ENCODE measurements around the gene PPIC.

Gene PPIC

DNA sequence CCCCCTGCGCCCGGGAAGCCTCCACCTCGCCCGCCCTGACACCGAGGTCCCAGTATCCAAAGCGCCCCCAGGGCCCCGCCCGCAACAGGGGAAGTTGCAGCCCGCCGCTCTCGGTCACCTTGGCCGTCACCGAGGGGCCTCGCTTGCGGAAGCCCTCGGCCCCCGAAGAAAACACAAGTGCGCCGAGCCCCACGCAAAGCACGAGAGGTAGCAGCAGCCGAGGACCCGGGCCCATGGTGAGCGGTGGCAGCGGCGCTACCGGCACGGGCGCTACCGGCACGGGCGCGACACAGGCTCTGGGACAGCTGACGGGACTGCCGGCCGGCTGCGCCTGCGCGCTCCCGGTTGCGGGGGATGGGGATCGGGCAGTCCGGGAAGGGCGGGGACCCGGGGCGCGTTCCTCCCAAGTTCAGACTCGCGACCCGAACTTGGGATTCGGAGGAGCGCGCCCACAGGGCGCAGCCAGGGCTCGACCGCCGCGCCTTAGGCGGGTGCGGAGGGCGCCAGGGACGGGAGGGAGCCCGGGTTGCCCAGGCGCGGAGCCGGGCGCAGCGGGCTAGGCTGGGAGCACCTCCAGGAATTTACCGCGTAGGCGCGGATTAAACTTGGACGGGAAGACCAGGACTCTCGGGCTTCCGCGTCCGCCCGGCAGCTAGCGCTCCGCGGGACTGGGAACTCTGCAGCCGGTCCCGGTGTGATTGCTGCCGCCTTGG, at the start of gene PPIC:
TSS of gene PPIC (minus strand) at position 335 of the 713 bp plus-strand sequence. CDS start at position 235, 100 bp downstream.
- peak; percentile 3 for DNase-seq

DNA sequence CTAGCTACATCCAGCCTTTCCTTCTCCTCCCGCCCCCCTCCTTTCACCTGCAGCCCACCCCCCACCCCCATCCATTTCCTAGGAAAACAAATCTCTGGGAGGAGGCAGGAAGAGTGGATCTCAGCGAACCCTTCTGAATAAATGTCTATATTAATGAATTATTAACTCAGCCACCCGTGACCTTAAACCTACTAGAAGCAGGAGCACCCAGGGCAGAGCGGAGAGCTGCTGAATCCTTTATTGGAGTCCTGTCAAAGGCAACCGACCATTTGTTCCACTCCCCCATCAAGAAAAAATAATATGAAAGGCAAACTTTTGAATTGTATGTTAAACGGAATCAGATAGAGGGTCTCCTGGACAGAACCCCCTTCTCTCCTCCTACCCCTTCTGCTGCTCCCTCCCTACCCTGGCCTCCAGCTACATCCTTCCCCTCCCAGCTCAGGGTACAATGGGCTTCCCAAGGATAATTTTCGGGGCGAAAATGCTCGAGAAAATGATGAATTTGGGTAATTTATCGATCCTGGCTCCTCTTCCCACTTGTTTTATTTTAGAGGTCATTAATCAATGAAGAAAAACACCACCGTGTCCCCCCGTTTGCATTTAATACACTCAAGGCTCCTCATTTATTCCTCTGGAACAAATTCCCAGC, 49.2 kb upstream of the PPIC start:
- no peak for DNase-seq

DNA sequence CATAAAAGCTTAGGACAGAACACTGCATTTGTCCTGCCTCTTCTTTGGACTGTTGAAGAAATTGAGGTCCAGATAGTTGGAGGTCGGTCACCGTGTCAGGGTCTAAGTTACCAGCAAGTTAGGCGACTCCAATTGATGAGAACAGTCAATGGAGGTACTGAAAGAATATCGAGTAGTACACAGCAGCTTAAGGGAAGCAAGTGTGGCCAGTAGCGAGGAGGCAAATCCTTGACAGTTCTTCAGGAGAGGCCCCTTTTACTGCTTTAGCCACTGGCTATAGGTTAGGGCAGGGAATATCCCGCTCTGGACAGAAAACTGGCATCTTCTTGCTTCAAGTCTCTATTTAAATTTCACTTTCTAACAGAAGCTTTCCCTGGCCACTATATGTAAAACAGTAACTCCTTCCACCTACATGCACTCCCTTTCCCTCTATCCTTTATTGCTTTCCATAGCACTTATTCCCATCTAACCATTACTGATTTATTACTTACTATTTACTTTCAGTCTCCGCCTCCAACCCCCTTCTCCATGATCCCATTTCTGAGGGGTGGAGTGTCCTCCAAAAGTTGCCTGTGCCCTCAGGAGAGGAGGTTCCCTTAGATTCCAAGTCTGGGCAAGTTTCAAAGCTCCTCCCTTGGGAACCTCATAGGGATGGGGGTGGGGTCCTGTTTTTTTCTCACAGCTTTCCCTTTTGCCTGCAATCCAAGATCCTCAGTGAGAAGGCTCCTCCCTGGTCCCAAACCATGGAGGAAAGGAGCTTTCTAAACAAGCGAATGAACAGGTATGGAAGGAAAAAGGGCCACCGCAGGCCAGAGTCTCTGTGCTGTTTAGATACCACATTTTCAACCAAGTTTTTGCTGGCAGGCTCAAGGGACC, 48.4 kb upstream of the PPIC start:
- DNase-seq, result no peak

DNA sequence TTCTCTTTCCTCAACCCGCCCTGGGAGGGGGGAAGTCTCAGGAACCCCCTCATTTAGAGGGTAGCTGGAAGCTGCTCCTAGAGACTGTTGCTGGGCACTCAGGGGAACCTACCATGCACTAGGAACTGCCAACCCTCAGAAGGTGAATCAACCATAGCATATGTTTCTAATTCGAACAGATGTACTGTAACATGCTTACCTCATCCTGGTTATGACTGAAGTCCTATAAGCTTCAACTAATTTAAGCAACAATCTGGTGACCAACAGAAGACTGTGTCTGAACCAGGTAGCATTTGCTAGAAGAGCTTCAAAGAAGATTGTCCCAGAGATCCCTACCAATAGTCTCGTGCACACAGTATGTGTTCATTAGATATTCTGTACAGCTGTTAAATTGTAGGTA, 46.8 kb upstream of the PPIC start:
- DNase-seq, result no peak

DNA sequence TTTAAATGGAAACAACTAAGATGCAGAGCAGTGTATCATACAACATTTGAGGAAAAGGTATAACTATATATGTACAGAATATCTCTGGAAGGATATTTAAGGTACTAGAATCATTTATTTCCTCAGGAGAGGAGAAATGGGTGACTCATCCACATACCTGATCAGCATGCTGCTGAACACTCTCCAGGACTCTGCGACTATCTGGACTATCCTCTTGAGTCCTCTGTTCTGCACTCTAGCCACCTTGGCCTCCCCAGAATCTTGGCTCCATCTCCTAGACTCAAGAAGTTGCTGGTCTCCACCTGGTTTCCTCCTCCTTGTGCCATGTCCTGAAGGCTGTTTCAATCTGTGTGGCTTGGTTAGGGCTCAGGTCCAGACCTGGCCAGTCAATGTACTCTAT, 43.7 kb upstream of the PPIC start:
- DNase-seq, result no peak

DNA sequence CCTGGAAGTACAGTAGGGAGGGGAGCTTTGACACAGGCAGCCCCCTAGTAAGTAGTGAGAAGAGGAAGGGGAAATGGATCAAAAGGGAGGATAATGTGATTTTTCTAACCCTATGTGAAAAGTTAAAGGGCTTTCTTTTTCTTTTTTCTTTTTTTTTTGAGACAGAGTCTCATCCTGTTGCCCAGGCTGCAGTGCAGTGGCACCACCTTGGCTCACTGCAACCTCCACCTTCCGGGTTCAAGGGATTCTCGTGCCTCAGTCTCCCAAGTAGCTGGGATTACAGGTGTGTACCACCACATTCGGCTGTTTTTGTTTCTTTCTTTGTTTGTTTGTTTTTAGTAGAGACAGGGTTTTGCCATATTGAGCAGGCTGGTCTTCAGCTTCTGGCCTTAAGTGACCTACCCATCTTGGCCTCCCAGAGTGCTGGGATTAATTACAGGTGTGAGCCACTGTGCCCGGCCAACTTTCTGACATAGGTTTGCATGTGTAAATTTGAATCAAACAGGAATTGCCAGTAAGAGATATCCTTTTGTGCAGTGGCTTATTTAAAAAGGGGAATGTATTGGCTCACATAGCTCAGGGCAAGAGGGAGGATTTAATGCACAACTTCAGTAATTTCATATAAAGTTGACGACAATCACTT, 39.1 kb upstream of the PPIC start:
- no peak for DNase-seq

DNA sequence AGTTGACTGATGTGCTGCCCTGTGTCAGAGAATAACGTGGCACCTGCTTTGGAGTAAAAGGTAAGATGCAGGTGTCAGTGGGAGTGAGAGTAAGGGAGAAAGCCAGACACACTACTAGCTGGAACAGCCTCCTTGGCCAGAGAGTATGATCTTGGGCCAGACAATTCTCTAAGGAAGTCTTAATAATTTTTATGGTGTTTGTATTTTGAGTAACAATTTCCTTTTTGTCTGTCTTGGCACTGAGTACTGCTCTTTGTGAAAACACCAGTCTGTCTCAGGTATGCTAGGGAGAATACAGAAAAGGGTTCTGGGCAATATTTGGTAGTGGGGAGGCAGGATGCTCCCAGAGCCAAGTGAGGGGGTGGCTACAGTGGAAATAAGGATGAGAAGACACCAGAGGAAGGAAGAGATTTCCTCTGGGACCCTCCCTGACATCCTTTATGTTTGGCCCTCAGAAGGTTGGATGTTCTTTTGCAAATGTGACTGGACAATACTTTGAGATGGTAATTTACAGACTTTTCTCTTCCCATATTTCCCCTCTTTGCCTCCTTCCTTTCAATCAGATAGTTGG, 31.9 kb upstream of the PPIC start:
- DNase-seq, result no peak

DNA sequence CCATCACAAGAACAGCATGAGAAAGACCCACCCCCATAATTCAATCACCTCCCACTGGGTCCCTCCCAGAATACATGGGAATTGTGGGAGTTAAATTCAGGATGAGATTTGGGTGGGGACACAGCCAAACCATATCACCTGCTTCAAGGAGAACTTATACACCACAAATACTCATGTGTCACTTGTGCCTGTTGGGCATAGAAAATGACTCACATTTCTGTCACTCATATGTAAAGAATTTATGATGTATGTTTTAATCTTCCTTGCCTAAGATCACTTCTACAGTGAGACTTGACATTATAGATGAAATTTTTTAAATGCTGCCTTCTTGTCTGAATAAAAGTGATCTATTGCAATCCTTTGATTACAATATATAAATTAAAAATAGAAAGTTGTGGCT, 29.5 kb upstream of the PPIC start:
- DNase-seq, result no peak

DNA sequence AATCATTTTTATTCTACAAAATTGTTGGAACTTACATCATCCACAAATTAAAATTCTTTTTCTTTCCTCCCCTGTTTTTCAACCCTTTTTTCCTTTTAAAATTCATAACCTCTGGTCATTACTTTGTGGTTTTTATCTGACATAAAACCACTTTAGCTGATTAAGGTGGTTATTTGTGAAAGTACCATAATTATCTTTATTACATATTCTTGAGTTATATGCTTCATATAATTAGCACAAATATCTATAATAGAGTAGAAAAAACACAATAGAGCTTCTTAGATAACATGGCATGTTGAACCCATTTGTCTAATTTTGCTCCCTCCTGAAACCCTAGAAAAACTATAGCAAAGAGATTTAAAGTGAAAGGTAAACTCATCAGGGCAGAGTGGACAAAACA, 22.9 kb upstream of the PPIC start:
- no peak for DNase-seq

DNA sequence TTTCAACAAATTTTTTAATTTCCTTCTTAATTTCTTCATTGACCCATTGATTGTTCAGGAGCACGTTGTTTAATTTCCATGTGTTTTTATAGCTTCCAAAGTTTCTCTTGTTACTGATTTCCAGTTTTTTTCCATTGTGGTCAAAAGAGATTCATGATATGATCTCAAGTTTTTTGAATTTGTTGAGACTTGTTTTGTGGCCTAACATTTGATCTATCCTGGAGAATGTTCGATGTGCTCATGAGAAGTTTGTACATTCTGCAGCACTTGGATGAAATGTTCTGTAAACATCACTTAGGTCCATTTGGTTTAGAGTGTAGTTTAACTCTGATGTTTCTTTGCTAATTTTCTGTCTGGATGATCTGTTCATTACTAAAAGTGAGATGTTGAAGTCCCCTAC, 14.7 kb upstream of the PPIC start:
- DNase-seq, result no peak

DNA sequence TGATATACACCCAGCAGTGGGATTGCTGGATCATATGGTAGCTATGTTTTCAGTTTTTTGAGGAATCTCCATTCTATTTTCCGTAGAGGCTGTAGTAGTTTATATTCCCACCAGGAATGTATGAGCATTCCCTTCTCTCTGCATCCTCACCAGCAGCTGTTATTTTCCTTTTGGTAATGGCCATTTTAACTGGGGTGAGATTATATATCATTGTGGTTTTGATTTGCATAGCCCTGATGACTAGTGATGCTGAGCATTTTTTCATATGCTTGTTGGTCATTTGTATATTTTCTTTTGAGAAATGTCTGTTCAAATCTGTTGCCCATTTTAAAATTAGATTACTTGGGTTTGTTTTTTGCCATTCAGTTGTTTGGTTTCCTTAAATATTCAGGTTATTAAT, 11.2 kb upstream of the PPIC start:
- no peak for DNase-seq

DNA sequence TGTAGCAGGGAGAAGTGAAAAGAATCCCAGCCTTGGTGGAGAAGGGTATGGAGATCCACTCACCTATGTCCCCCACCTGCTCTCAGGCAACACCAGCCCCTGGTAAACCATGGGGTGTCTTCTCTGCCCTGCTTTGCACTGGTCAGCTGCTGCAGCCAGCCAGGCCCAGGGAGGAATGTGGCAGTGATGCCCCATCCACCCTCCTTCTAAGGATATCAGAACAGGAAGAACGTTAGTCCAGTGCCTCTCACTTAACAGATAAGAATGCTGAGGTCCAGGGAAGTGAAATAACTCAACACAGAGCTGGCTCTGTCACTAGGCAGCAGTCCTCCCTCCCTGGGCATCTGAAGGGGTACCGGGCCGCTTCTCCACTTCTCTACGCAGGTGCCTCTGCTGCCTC, 9.7 kb upstream of the PPIC start:
- no peak for DNase-seq

DNA sequence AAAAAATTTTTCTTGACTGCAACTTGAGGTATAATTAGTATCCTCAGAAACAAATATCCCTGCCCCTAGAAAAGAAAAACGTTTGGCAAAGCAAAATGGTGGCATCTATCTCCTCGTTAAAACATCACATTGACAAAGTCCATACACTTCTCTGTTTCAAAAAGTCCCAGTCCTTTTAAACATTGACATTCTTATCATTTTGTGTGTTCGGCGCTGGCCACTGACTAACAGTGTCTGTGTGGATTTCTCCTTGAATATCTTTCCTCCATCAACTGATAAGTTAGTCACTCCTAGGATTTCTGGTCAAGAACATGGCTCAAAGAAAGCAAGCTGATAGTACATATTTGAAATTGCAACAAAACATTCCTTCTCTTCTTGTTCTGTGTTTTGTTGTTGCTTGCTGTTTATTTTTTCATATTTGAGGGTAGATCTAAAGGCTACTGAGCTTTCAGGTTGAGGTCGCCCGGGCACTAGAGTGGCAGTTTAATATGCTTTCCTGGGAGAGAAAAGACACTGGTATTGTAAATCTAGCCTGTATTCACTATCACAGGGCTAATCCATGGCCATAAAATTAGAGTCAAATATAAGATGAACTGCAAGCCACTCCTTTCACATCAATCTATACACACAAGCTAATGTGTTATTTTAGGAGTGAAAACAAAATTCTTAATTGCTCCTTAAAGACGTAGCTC, 8.5 kb upstream of the PPIC start:
- no peak for DNase-seq

DNA sequence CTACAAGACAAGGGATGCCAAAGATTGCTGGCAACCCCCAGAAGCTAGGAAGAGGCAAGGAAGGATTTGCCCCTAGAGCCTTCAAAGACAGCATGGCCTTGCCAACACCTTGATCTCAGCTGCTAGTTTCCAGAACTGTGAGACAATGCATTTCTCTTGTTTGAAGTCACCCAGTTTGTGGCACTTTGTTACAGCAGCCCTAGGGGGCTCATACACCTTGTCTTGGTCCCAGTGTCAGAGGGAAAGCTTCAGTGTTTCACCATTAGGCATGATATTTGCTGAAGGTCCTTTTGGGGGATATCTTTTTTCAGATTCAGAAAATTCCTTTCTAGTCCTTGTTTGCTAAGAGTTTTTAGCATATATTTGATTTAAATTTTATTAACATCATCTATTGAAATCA, 3.1 kb upstream of the PPIC start:
- DNase-seq, result no peak

DNA sequence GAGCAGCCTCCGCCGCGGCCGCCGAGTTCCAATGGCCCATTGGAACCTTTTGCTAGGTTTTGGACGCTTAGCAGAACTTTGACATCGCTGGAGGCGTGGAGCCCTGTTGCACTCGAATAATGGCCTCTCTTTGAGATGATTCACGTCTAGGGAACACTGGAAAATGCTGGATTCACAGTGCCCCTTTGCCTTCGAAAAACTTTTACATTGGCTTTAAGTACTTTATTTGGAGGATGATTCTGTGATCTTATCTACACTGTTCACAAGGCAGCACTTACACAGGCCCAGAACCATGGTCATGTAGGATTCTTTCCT, 536 bp upstream of the PPIC start:
- no peak for DNase-seq

DNA sequence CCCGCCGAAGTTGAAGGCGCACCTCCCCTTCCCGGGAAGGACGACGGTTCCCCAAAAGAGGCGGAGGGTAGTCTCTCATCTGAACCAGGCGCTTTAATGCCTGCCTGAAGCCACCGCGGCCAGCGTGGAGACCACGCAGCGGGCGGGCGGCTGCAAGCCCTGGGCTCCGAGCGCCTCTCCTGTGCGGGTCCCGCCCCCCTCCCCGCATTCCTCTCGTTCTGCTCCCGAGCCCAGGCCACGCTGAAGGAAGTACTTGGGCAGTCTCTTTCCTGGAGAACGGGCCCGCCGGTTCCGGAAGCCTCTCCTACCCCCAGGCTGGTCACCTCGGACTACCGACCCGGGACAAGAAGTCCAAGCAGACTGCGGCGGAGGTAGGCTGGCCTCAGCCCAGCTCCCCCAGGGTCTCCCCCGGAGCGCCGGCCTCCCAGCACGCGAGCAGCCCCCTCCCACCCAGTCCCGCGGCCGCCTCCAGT, 571 bp downstream of the PPIC start:
- DNase-seq, result peak; percentile 2

DNA sequence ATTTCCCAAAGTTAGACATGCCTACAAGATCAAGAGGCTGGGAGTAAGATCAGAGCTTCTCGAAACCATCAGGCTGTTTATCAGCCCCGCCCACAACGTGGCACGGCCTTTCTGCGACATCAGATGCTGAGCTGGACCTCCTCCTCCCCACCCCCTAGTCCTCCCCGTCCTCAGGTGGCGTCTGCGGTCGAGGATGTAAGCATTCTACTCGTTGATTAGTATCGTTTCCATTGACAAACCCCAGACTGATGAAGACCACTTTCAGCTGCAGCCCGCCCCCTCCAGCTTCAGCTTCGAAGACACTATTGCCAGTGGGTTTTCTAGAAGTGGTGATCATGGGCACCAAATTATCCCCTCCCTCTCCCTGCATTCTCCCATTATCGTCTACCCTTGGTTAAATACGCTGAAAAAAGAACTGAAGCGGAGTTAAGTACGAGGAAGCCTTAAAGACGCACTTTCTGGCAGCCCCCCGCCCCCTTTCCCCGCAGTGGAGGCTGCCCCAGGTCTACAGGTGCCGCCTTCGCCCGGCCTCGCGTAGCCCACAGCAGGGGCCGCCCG, 1.1 kb downstream of the PPIC start:
- DNase-seq, result no peak

DNA sequence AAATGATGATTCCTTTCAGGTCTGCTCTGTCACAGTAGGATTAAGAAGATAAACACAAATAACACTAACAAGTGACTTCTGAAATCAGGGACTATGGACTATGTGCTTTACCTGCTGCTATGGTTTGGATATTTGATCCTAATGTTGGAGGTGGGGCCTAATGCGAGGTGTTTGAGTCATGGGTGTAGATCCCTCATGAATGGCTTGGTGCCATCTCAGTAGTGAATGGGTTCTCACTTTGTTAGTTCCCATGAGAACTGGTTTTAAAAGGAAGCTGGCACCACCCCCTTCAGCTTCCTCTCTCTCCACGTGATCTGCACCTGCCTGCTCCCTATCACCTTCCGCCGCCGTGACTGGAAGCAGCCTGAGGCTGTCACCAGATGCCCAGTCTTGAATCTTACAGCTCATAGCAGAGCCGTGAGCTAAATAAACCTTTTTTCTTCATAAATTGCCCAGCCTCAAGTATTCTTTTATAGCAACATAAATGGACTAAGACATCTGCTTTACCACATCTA, 3.3 kb downstream of the PPIC start:
- DNase-seq, result no peak

DNA sequence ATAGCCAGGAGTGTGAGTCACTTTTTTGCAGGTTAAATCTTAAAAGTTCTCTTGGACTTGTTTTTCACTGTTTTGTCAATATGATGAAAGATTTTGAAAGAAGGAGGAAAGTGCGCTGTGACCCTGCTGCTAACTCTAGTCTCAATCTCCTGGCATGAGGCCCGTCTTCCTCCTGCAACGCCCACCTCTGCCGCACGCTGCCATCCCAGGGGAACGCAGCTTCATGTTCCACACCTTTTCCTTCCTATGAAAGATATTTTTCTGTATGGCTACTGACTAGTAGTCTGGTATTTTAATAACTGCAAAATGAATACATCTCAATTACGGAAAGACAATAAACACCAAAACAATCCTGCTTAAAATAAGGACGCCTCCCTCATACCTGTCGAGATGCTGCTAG, 8.3 kb downstream of the PPIC start:
- DNase-seq, result no peak

DNA sequence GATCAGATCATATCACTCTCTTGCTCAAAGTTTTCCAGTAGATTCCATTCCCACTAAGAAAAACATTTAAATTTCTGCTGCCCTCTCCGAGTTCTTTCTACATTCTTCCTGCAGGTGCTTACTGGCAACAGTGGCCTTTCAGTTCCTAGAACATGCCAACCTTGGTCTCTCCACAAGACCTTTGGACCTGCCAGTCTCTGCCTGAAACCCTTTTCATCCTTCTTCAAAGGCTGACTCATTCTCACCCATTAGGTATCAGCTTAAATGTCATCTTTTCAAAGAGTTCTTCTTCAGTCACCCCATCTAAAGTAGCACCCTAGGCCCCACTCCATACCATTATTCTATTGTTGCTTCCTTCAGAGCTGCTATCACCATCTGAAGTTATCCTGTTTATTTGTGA, 21.8 kb downstream of the PPIC start:
- DNase-seq, result no peak

DNA sequence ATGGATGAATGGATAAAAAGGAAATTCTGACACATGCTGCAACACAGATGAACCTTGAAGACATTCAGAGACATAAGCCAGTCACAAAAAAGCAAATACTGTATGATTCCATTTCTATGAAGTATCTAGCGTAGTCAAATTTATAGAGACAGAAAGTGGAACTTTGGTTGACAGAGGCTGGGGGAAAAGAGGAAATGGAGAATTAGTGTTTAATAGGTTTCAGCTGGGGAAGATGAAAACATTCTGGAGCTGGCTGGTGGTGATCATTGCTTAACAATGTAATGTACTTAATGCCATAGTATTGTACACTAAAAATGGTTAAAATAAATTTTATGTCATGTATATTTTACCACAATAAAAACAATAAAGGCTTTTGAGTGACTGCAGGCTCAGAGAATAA, 24.2 kb downstream of the PPIC start:
- no peak for DNase-seq

DNA sequence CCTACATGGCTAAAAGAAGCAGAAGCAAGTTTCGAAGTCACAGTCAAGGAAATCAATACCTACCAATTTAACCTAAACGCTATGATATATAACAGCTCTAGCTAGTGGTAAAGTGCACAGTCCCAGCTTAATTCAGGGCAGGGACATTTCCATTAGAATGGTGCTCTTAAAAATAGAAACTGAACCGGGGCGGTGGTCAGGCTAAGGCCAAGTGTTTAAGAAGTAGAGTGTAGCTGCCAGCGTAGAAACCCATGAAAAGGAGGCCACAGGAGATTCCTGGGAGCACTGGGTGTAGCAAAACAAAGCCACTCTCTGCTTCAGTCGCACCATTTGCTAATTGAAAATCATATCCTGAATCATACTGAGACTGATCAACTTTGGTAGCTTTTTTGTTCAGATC, 28.8 kb downstream of the PPIC start:
- DNase-seq, result no peak
